ENCODE measurements around the gene GCA. TPM values are rescaled to one million over a fixed set of nuclear protein-coding genes. Genes with fewer than 3 reads are reported as not detected.

The GCA gene
- total RNA-seq, 2 donors from 2014 or later, result 22.5 to 56.6 TPM

DNA sequence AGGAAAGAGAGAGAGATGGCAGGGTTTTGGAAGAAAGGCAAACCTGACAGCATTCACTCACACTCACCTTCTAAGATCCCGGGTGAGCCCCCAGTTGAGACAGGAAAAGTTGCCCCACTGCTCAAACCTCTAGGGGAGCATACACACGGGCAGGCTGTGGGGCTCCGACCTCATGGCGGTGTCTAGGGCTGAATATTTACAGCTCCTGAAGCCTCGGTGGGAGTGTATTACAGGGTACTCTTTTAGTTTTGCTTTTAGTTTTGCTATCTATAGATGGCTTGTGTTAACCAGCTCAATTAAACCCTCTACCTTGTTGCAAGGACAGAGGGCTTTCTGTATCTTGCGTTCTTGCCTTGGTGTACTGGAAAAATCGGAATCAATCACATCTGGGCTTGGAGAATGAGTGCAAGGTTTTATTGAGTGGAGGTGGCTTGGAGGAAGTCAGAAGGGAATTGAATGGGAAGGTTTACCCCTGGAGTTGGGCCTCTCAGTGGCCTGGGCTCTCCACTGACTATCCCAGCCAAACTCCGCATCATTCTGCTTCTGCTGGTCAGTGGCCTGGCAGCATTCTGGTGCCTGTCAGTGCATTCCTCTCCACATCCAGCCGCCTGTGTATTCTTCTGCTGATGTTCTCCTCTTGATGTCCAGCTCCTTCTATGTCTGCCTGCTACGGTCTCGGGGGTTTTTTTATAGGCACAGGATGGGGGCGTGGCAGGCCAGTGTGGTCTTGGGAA, 15.3 kb upstream of the GCA start:
- H3K36me3 ChIP-seq, result no peaks in the 10 kb centered on the region
- DNase-seq (ENCODE audit: low spot score), result no peak
- ATAC-seq (ENCODE audit: insufficient number of reproducible peaks, low FRiP score, low read depth), result no peak
- TF ChIP-seq, protein P1, sequence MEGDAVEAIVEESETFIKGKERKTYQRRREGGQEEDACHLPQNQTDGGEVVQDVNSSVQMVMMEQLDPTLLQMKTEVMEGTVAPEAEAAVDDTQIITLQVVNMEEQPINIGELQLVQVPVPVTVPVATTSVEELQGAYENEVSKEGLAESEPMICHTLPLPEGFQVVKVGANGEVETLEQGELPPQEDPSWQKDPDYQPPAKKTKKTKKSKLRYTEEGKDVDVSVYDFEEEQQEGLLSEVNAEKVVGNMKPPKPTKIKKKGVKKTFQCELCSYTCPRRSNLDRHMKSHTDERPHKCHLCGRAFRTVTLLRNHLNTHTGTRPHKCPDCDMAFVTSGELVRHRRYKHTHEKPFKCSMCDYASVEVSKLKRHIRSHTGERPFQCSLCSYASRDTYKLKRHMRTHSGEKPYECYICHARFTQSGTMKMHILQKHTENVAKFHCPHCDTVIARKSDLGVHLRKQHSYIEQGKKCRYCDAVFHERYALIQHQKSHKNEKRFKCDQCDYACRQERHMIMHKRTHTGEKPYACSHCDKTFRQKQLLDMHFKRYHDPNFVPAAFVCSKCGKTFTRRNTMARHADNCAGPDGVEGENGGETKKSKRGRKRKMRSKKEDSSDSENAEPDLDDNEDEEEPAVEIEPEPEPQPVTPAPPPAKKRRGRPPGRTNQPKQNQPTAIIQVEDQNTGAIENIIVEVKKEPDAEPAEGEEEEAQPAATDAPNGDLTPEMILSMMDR (IDR thresholded peaks at IDR 0.05), result no peak
- H3K27ac ChIP-seq, result no peak overlapping the region
- no peaks in the 10 kb centered on the region for H3K9me3 ChIP-seq
- no peaks in the 10 kb centered on the region for H3K4me1 ChIP-seq (ENCODE audit: control insufficient read depth in 1 of 2, low read depth in 2 of 2)
- H3K4me3 ChIP-seq, result no peak overlapping the region
- no peaks in the 10 kb centered on the region for H3K27me3 ChIP-seq (replicated peaks; ENCODE audit: insufficient read depth)

DNA sequence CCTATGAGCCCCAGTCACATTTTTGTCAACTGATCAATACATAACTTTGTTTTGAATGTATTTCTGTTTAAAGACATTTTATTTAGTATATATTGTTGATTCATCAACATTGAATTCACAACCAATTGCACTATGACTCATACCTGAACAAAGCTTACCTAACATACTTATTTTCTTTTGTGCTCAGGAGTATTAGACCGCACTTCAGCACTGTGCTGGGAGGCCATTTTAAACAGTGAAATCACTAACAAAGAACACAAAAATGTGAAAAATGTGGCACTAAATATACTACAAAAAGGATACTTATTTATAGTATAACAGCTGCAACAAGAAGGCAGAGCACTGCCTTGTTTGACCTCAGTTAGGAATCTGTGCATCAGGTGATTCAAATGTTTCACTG, 13.1 kb upstream of the GCA start:
- no peak for ATAC-seq (ENCODE audit: insufficient number of reproducible peaks, low FRiP score, low read depth)
- DNase-seq (ENCODE audit: low spot score), result no peak
- H3K36me3 ChIP-seq, result no peaks in the 10 kb centered on the region
- no peaks in the 10 kb centered on the region for H3K27me3 ChIP-seq (replicated peaks; ENCODE audit: insufficient read depth)
- no peak overlapping the region for H3K27ac ChIP-seq
- TF ChIP-seq, protein P1 (IDR thresholded peaks at IDR 0.05), result no peak
- no peaks in the 10 kb centered on the region for H3K4me1 ChIP-seq (ENCODE audit: control insufficient read depth in 1 of 2, low read depth in 2 of 2)
- H3K9me3 ChIP-seq, result no peaks in the 10 kb centered on the region
- H3K4me3 ChIP-seq, result no peak overlapping the region

DNA sequence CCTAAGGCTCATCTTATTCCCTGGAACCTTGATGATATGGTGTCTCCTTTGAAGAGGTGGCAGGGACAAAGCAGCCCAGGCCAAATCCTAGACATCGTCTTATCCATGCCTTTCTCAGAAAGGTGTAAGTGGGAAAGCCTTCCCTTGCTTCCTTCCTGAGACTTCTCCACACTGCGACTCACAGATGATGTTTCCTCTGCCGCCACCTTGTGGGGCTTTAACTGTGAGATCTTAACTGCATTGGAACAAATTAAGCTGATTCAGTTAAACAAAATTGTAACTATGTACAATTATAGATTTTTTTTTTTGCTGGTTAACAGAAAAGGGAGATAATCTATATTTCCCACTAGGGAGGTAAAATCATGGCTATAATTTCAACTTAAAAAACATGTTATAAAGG, 10.0 kb upstream of the GCA start:
- DNase-seq (ENCODE audit: low spot score) (no peak), ATAC-seq (ENCODE audit: insufficient number of reproducible peaks, low FRiP score, low read depth) (no peak)

DNA sequence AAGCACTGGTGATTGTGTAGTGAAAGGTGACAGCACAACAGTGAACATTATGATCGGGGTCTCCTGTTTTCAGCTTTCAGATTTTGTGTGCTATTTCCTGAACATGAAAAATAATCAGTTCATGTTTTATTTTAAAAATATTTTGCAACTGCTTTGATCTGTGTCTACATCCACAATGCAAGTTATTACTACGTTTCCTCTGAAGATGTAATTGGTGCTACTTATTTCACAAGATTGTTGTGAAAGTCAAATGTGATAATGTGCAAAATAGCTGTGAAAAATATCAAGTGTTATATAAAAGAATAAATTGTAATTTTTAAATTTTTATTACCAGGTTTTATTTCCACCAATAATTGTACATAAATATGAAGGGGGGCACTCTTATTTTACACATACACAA, 6.1 kb upstream of the GCA start:
- no peaks in the 10 kb centered on the region for H3K9me3 ChIP-seq
- H3K27ac ChIP-seq, result no peak overlapping the region
- DNase-seq (ENCODE audit: low spot score) (no peak), ATAC-seq (ENCODE audit: insufficient number of reproducible peaks, low FRiP score, low read depth) (no peak)
- TF ChIP-seq, protein P1 (IDR thresholded peaks at IDR 0.05), result no peak
- H3K27me3 ChIP-seq (replicated peaks; ENCODE audit: insufficient read depth), result no peaks in the 10 kb centered on the region
- no peaks in the 10 kb centered on the region for H3K4me1 ChIP-seq (ENCODE audit: control insufficient read depth in 1 of 2, low read depth in 2 of 2)
- no peak overlapping the region for H3K4me3 ChIP-seq
- H3K36me3 ChIP-seq, result no peaks in the 10 kb centered on the region

More for the DNA sequence above, 10.0 kb upstream of the GCA start:
- Histone ChIP-seq H3K27me3 (replicated peaks; ENCODE audit: insufficient read depth) (no peaks in the 10 kb centered on the region), H3K27ac (no peak overlapping the region), H3K4me3 (no peak overlapping the region), H3K4me1 (ENCODE audit: control insufficient read depth in 1 of 2, low read depth in 2 of 2) (no peaks in the 10 kb centered on the region), H3K36me3 (no peaks in the 10 kb centered on the region), H3K9me3 (no peaks in the 10 kb centered on the region)
- TF ChIP-seq, protein P1 (IDR thresholded peaks at IDR 0.05), result no peak

DNA sequence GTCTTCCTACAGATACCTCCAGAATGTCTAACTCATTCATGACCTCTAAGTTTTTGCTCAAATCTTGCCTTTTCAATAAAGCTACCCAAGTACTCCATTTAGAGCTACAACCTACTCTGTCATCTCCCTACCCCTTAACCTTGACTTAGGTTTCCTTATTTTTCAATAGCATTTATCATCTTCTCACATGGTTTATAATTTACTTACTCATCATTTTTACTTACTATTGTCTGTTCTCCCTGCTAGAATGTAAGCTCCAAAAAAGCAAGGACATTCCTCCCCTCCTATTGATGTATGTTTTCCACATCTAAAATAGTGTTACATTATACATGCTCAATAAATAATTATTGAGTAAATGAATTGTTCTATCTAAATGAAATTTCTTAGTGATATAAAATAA, 3.1 kb upstream of the GCA start:
- no peak overlapping the region for H3K4me3 ChIP-seq
- no peak overlapping the region for H3K27ac ChIP-seq
- H3K36me3 ChIP-seq, result no peaks in the 10 kb centered on the region
- DNase-seq (ENCODE audit: low spot score), result no peak
- H3K27me3 ChIP-seq (replicated peaks; ENCODE audit: insufficient read depth), result no peaks in the 10 kb centered on the region
- H3K4me1 ChIP-seq (ENCODE audit: control insufficient read depth in 1 of 2, low read depth in 2 of 2), result peaks cover 3 to 12% of the 10 kb centered on the region in 2 donors
- H3K9me3 ChIP-seq, result no peaks in the 10 kb centered on the region
- ATAC-seq (ENCODE audit: insufficient number of reproducible peaks, low FRiP score, low read depth), result no peak
- TF ChIP-seq, protein P1 (IDR thresholded peaks at IDR 0.05), result no peak
